T-helper 1 cell treated with Interleukin-12 subunit alpha and Interleukin-12 subunit beta and Interleukin-4 antibody, amounts not matched to agents 30 μg/mL and 1 μg/mL, for 36 hours (primary cell): Measurements from ENCODE around the gene CYP2U1.
"Not testable (repeated sequence)": the region's sequence is repeated elsewhere in the genome, so short reads cannot be mapped to it uniquely, and the experiment has no call there.

Source experiments
- H3K27ac Mint-ChIP-seq: one replicate; pipeline ENCODE4 v1.8.0; 2021; ENCODE audit warnings: mild to moderate bottlenecking, mixed read lengths
- H3K27me3 Mint-ChIP-seq: one replicate; pipeline ENCODE4 v1.8.0; 2021; ENCODE audit warnings: low read depth, mixed read lengths
- H3K36me3 Mint-ChIP-seq: one replicate; pipeline ENCODE4 v1.8.0; 2021; ENCODE audit warnings: low read depth, mixed read lengths
- H3K4me1 Mint-ChIP-seq: one replicate; pipeline ENCODE4 v1.8.0; 2021; ENCODE audit warnings: low read depth, mixed read lengths
- H3K4me3 Mint-ChIP-seq: one replicate; pipeline ENCODE4 v1.8.0; 2021; ENCODE audit warnings: mild to moderate bottlenecking, moderate library complexity, mixed read lengths
- H3K9me3 Mint-ChIP-seq: one replicate; pipeline ENCODE4 v1.8.0; 2021; ENCODE audit warnings: mixed read lengths

CYP2U1 gene

DNA sequence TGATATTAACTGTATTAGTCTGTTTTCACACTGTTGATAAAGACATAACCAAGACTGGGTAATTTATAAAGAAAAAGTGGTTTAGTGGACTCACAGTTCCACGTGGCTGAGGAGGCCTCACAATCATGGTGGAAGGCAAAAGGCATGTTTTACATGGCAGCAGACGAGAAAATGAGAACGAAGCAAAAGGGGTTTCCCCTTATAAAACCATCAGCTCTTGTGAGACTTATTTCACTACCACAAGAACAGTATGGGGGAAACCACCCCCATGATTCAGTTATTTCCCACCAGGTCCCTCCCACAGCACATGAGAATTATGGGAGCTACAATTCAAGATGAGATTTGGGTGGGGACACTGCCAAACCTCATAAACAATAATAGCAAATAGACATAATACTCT is 26.3 kb upstream of the CYP2U1 start:
- not testable (repeated sequence) for H3K4me3 Mint-ChIP-seq

GRCh38 chr4:107906458-107907100 is 24.8 kb upstream of the CYP2U1 start:
- H3K4me3 Mint-ChIP-seq: no peak overlapping the region
- H3K36me3 Mint-ChIP-seq: no peaks in the 10 kb centered on the region
- no peaks in the 10 kb centered on the region for H3K9me3 Mint-ChIP-seq
- H3K27ac Mint-ChIP-seq: no peak overlapping the region
- peaks cover 17% of the 10 kb centered on the region for H3K27me3 Mint-ChIP-seq
- H3K4me1 Mint-ChIP-seq: no peaks in the 10 kb centered on the region

More for the DNA sequence above, 26.3 kb upstream of the CYP2U1 start:
- not testable (repeated sequence) for H3K9me3 Mint-ChIP-seq, H3K36me3 Mint-ChIP-seq, H3K27ac Mint-ChIP-seq, H3K4me1 Mint-ChIP-seq
- H3K27me3 Mint-ChIP-seq: peaks cover 17% of the 10 kb centered on the region

GRCh38 chr4:107908377-107908776 is 23.0 kb upstream of the CYP2U1 start:
- no peaks in the 10 kb centered on the region for H3K36me3 Mint-ChIP-seq

DNA sequence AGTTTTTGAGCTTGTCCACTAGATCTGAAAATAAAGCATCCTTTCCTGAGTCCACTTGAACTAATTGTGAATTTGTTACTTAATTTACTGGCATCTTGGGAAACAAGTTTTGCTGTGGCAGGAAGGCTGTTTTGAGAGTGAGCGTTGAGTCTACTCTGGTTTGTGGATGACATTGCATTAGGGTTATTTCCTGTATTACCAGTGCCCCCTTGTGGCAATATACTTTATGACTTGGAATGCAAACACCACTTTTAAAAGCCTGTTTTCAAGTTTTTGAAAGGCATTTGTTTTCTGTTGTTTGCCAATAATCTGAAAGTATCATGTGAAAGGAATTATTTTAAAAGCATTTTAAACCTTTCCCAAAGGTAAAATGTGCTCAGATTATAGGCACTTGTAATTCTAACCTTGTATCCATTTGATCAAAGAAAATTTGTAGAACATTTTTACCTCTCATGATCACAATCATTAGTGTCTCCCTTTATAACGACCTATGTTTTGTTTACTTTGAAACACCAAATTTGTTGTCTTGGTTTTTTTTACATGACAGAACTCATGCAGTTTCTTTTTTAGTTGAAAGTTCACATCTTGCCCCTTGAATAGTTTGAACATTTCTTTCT is 18.0 kb upstream of the CYP2U1 start:
- Mint-ChIP-seq H3K4me3 (no peak overlapping the region), H3K36me3 (no peaks in the 10 kb centered on the region), H3K27me3 (peaks cover 35% of the 10 kb centered on the region), H3K9me3 (no peaks in the 10 kb centered on the region), H3K27ac (no peak overlapping the region), H3K4me1 (no peaks in the 10 kb centered on the region)

More at GRCh38 chr4:107908377-107908776, 23.0 kb upstream of the CYP2U1 start:
- Mint-ChIP-seq H3K27me3 (peaks cover 18% of the 10 kb centered on the region), H3K4me3 (no peak overlapping the region), H3K9me3 (no peaks in the 10 kb centered on the region), H3K4me1 (no peaks in the 10 kb centered on the region), H3K27ac (no peak overlapping the region)

DNA sequence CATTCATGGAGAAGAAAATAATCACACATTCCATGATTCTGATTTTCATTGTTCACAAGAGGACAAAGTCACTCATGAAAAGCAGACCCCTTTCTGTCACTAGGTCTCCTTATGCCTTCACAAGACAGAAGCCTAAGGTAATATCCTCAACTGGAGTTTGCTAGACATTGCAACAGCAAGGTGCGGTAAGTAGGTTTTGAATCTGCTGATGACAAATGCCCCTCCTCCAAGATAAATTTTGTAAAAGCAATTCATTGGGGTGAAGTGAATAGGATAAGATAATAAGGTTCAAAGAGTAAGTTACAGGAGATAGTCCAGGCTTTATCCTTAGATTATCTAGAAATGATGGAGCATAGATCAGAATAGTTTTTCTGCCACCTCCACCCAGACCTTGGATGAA is 16.1 kb upstream of the CYP2U1 start:
- Mint-ChIP-seq H3K27me3 (peaks cover 38% of the 10 kb centered on the region), H3K27ac (no peak overlapping the region), H3K4me1 (no peaks in the 10 kb centered on the region), H3K36me3 (peaks cover 2% of the 10 kb centered on the region), H3K4me3 (no peak overlapping the region), H3K9me3 (no peaks in the 10 kb centered on the region)

GRCh38 chr4:107916623-107917022 is 14.7 kb upstream of the CYP2U1 start:
- H3K9me3 Mint-ChIP-seq: peaks cover 4% of the 10 kb centered on the region
- no peaks in the 10 kb centered on the region for H3K4me1 Mint-ChIP-seq
- H3K27me3 Mint-ChIP-seq: peaks cover 35% of the 10 kb centered on the region
- no peak overlapping the region for H3K27ac Mint-ChIP-seq
- no peak overlapping the region for H3K4me3 Mint-ChIP-seq
- H3K36me3 Mint-ChIP-seq: peaks cover 2% of the 10 kb centered on the region

DNA sequence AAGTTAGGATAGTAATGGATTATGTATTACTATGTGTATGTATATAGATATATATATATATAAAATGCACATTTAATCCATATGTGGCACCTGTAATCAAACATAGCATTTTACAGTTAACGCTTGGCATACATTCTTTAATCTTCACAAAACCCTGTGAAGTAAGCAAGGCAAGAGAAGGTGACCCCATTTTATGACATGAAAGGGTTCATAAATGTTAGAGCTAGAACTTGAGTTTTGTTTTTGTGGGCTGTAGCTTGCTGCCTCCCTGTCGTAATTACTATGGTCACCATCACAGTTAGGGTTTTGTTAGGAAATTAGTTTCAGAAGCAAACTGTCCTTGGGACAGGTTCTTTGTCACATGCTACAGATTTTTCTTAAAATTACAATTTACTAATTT is 13.8 kb upstream of the CYP2U1 start:
- no peak overlapping the region for H3K4me3 Mint-ChIP-seq
- no peak overlapping the region for H3K27ac Mint-ChIP-seq
- H3K9me3 Mint-ChIP-seq: peaks cover 4% of the 10 kb centered on the region
- H3K4me1 Mint-ChIP-seq: no peaks in the 10 kb centered on the region
- H3K36me3 Mint-ChIP-seq: peaks cover 2% of the 10 kb centered on the region
- peaks cover 34% of the 10 kb centered on the region for H3K27me3 Mint-ChIP-seq

DNA sequence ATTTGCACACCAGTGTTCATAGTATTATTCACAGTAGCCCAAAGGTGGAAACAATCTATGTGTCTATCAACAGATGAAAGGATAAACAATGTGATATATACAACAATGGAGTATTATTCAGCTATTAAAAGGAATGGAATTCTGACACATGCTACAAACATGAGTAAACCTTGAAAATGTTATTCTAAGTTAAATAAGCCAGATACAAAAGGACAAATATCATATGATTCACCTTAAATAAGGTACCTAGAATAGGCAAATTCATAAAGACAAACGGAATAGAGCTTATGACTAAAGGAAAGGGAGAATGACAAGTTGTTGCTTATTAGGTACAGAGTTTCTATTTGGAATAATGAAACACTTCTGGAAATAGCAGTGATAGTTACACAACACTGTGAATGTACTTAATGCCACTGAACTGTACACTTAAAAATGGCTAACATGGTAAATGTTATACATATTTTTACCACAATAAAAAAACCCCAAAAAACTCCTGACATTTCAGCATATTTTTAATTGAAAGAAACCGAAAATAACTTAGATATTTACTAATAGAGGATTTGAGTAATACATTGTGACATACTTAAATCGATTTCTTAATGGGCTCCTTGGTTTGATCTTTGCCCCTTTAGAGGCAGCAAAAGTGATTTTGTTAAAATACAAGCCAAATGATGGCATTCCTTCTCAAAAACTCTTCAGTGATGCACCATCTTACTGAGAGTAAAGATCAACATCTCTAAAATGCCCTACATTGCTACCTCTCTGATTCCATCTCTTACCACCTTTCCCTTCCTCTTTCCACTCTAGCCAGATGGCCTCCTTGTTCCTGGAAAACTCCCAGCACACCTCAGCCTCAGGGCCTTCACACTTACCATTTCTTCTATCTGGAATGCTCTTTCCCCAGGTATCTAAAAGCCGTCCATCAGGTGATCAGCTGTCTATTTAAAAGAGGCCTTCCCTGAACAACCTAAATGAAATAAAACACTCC is 8.6 kb upstream of the CYP2U1 start:
- H3K36me3 Mint-ChIP-seq: peaks cover 2% of the 10 kb centered on the region
- H3K4me3 Mint-ChIP-seq: no peak overlapping the region
- H3K27me3 Mint-ChIP-seq: peaks cover 32% of the 10 kb centered on the region
- H3K27ac Mint-ChIP-seq: no peak overlapping the region
- H3K4me1 Mint-ChIP-seq: no peaks in the 10 kb centered on the region
- H3K9me3 Mint-ChIP-seq: peaks cover 4% of the 10 kb centered on the region

- H3K4me3 Mint-ChIP-seq, H3K27ac Mint-ChIP-seq, H3K9me3 Mint-ChIP-seq, H3K36me3 Mint-ChIP-seq, H3K4me1 Mint-ChIP-seq: not testable (repeated sequence)
- H3K27me3 Mint-ChIP-seq: peaks cover 31% of the 10 kb centered on the region
Observed at GRCh38 chr4:107925713-107926112, 5.6 kb upstream of the CYP2U1 start.

GRCh38 chr4:107926875-107927274 is 4.5 kb upstream of the CYP2U1 start:
- H3K36me3 Mint-ChIP-seq, H3K27ac Mint-ChIP-seq, H3K9me3 Mint-ChIP-seq, H3K4me1 Mint-ChIP-seq, H3K4me3 Mint-ChIP-seq: not testable (repeated sequence)
- H3K27me3 Mint-ChIP-seq: peaks cover 28% of the 10 kb centered on the region

DNA sequence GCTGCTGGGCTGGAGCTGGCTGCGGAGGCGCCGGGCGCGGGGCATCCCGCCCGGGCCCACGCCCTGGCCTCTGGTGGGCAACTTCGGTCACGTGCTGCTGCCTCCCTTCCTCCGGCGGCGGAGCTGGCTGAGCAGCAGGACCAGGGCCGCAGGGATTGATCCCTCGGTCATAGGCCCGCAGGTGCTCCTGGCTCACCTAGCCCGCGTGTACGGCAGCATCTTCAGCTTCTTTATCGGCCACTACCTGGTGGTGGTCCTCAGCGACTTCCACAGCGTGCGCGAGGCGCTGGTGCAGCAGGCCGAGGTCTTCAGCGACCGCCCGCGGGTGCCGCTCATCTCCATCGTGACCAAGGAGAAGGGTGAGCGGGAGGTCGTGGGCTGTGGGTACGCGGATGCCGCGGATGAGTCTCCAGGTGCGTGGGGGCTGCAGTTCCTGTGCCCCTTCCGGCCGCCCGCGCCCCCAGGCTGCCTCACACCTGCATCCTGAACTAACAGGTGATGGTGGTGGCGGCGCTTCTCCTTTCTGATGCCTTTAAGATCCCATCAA is 499 bp downstream of the CYP2U1 start:
- peaks cover 27% of the 10 kb centered on the region for H3K27me3 Mint-ChIP-seq
- peak overlapping the region; percentile 60 for H3K27ac Mint-ChIP-seq
- peaks cover 3% of the 10 kb centered on the region for H3K36me3 Mint-ChIP-seq
- H3K4me1 Mint-ChIP-seq: peaks cover 21% of the 10 kb centered on the region
- no peaks in the 10 kb centered on the region for H3K9me3 Mint-ChIP-seq
- H3K4me3 Mint-ChIP-seq: peak overlapping the region; percentile 81

DNA sequence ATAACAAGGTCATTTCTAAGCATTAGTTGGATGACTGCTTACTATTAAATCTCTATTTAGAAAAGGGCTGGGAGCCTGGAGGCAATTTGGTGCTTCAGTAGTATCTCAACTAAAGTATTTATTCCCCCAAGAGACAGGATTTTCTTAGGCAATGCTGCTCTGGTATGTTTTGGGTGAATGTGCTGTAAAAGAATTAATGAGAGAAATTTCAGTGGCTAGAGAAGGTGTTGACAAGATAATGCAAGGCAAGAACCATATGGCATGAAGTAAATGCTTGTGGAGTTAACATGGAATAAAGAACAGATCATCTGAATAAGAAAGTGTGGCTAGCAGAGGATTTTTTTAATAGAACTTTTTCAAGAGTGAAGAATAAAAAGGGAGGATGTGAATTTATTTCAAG is 3.9 kb downstream of the CYP2U1 start:
- peaks cover 11% of the 10 kb centered on the region for H3K27me3 Mint-ChIP-seq
- no peak overlapping the region for H3K4me3 Mint-ChIP-seq
- peaks cover 3% of the 10 kb centered on the region for H3K36me3 Mint-ChIP-seq
- peaks cover 25% of the 10 kb centered on the region for H3K4me1 Mint-ChIP-seq
- H3K9me3 Mint-ChIP-seq: no peaks in the 10 kb centered on the region
- no peak overlapping the region for H3K27ac Mint-ChIP-seq

DNA sequence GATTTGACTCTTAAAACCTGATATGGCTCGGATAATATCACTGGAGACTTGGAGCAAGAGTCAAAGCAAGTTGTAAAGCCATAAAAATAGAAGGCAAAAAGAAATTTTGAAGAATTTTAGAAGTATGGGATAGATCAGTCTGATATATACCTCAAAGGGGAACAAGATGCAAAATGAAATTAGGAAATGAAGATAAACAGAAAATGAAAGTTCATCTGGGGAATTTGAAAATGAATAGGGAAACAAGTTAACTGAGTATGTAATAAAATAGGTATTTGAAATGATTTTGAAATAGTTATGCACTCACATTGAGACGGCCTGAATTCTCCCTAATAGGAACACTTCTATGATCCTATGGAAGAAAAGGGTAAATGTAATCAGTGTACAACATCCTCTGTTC is 5.7 kb downstream of the CYP2U1 start:
- H3K36me3 Mint-ChIP-seq: peaks cover 3% of the 10 kb centered on the region
- H3K27me3 Mint-ChIP-seq: peaks cover 7% of the 10 kb centered on the region
- peaks cover 19% of the 10 kb centered on the region for H3K4me1 Mint-ChIP-seq
- no peak overlapping the region for H3K27ac Mint-ChIP-seq
- no peak overlapping the region for H3K4me3 Mint-ChIP-seq
- H3K9me3 Mint-ChIP-seq: no peaks in the 10 kb centered on the region

GRCh38 chr4:107939307-107939706 is 8.0 kb downstream of the CYP2U1 start:
- Mint-ChIP-seq H3K4me3 (no peak overlapping the region), H3K27me3 (no peaks in the 10 kb centered on the region), H3K4me1 (peaks cover 7% of the 10 kb centered on the region), H3K9me3 (no peaks in the 10 kb centered on the region), H3K27ac (no peak overlapping the region), H3K36me3 (peaks cover 3% of the 10 kb centered on the region)
